Esophagus muscularis mucosa (tissue), 4 donors: ENCODE data around the gene PRCP. TPM values are rescaled to one million over a fixed set of nuclear protein-coding genes. Genes with fewer than 3 reads are reported as not detected.
"Not testable (repeated sequence)": the region's sequence is repeated elsewhere in the genome, so short reads cannot be mapped to it uniquely, and the experiment has no call there.

Source experiments
- DNase-seq: peaks from one replicate; pipeline ENCODE4 v3.0.0-alpha.2; 2017; ENCODE audit errors: extremely low spot score
- H3K27ac ChIP-seq, 4 donors: fragments of 200-600 bp; sonication (generic); replicated peaks in 1 of 4; 1 replicate in 3 of 4; 2 replicates in 1 of 4; pipeline ENCODE4 v1.5.1; 2016 to 2019; ENCODE audit warnings: mild to moderate bottlenecking in 1 of 4
- H3K27me3 ChIP-seq, 4 donors: fragments of 200-600 bp; sonication (generic); one replicate each; pipeline versions ENCODE4 v1.5.1 to v1.6.0; 2016 to 2019
- H3K36me3 ChIP-seq, 4 donors: fragments of 200-600 bp; sonication (generic); one replicate each; pipeline ENCODE4 v1.5.1; 2016 to 2019
- H3K4me1 ChIP-seq, 4 donors: fragments of 200-600 bp; sonication (generic); one replicate each; pipeline ENCODE4 v1.5.1; 2016 to 2019
- H3K4me3 ChIP-seq, 4 donors: fragments of 200-600 bp; sonication (generic); 1 replicate in 2 of 4; 2 replicates in 2 of 4; pipeline ENCODE4 v1.5.1; 2016 to 2019; ENCODE audit warnings: mild to moderate bottlenecking in 4 of 4, moderate library complexity in 1 of 4
- H3K9me3 ChIP-seq, 4 donors: fragments of 200-600 bp; sonication (generic); 1 replicate in 3 of 4; 2 replicates in 1 of 4; pipeline ENCODE4 v1.5.1; 2016 to 2019
- CTCF ChIP-seq, 3 experiments: fragments of 200-600 bp in 2 of 3; fragments of 450-650 bp in 1 of 3; sonication (generic) in 2 of 3; IDR thresholded peaks; one replicate each; pipeline ENCODE4 v1.5.1; 2017 to 2019; ENCODE audit warnings: antibody characterized with exemption in 3 of 3, mild to moderate bottlenecking in 2 of 3, moderate library complexity in 1 of 3
- EP300 ChIP-seq: sonication (generic); formaldehyde crosslinking; IDR thresholded peaks from one replicate; pipeline ENCODE4 v1.6.1; 2017; ENCODE audit warnings: antibody characterized with exemption
- POLR2A ChIP-seq: fragments of 450-650 bp; IDR thresholded peaks from one replicate; pipeline ENCODE4 v1.6.1; 2017; ENCODE audit warnings: antibody characterized with exemption, moderate library complexity, mild to moderate bottlenecking, low read depth
- POLR2AphosphoS5 ChIP-seq, 2 donors: sonication (generic); formaldehyde crosslinking; IDR thresholded peaks; one replicate each; pipeline ENCODE4 v1.6.1; 2017; ENCODE audit warnings: antibody characterized with exemption in 2 of 2
- WGBS: methylation state at CpG from one replicate; pipeline ENCODE4 v1.1.5; 2018; 5-methylcytosine and 5-hydroxymethylcytosine counted together
- intact Hi-C: fragments of 100-400 bp; cut with DNase I; formaldehyde crosslinking; loops from one replicate; pipeline ENCODE4 v1.15.1; 2023
- total RNA-seq, 4 donors: library from RNA; depleted of rRNA; stranded (reverse); fragments of >200 nt; gene quantifications; one replicate each; pipeline versions ENCODE4 v1.1.0 to v1.2.1, GENCODE V29; 2016

The PRCP gene
- total RNA-seq, 4 donors from 2014 or later: 29.1 to 46.2 (median 35.0) TPM

- Histone ChIP-seq H3K4me1 (peaks cover 10 to 14% (median 12%) of the 10 kb centered on the region in 4 donors), H3K9me3 (no peaks in the 10 kb centered on the region), H3K27ac (no peak overlapping the region), H3K4me3 (no peak overlapping the region), H3K27me3 (no peaks in the 10 kb centered on the region), H3K36me3 (peaks cover 0 to 4% (median 0%) of the 10 kb centered on the region in 4 donors)
- no peak for DNase-seq
- intact Hi-C loops: no loop called here
- no peak for TF ChIP-seq CTCF (IDR thresholded peaks at IDR 0.05)
- no peak for TF ChIP-seq POLR2AphosphoS5 (IDR thresholded peaks at IDR 0.05)
- TF ChIP-seq EP300: no peak
- TF ChIP-seq POLR2A: no peak
- WGBS: 96% methylated on average over 2 of the region's 2 CpGs
These were observed 44.6 kb downstream of the PRCP start for GRCh38 chr11:82855616-82856015.

GRCh38 chr11:82854916-82855315 is 45.3 kb downstream of the PRCP start:
- peaks cover 10 to 14% (median 12%) of the 10 kb centered on the region in 4 donors for H3K4me1 ChIP-seq
- H3K4me3 ChIP-seq, H3K27ac ChIP-seq, intact Hi-C loops, H3K9me3 ChIP-seq, DNase-seq, H3K27me3 ChIP-seq: not testable (repeated sequence)
- WGBS: 100% methylated on average over 1 of the region's 1 CpG
- peaks cover 0 to 10% (median 2%) of the 10 kb centered on the region in 4 donors for H3K36me3 ChIP-seq

DNA sequence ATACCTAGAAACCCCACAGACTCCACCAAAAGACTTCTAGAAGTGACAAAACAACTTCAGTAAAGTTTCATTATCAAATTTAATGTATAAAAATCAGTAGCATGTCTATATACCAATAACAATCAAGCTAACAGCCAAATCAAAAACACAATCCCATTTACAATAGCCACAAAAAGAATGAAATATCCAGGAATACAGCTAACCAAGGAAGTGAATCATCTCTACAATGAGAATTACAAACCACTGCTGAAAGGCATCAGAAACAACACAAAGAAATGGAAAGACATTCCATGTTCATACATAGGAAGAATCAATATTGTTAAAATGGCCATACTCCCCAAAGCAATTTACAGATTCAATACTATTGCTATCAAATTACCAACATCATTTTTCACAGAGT is 46.0 kb downstream of the PRCP start:
- Histone ChIP-seq H3K4me3 (no peak overlapping the region), H3K36me3 (peaks cover 0 to 17% (median 5%) of the 10 kb centered on the region in 4 donors), H3K27ac (no peak overlapping the region), H3K4me1 (peaks cover 10 to 14% (median 12%) of the 10 kb centered on the region in 4 donors), H3K27me3 (no peaks in the 10 kb centered on the region), H3K9me3 (no peaks in the 10 kb centered on the region)
- DNase-seq: no peak
- intact Hi-C loops: no loop called here
- TF ChIP-seq EP300 (no peak), CTCF (IDR thresholded peaks at IDR 0.05) (no peak), POLR2A (no peak), POLR2AphosphoS5 (IDR thresholded peaks at IDR 0.05) (no peak)

DNA sequence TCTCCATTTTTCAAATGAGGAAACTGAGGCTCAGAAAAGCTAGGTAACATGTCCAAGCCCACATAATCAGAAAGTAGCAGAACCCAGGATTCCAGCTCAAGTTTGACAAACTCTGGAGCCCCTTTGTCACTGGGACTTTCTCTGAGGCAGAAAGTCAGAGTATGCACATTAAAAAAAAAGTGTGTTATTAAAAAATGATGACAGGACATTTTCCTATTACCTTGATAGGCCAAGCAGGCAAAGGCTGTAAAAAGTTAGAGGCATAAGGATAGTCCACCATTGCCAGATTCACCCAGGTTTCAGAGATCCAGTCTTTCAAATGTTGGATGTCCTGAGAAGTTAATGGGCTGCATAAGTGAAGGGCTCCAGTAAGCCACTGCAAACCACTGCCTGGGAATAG is 51.4 kb downstream of the PRCP start:
- Histone ChIP-seq H3K4me1 (peaks cover 0 to 3% (median 0%) of the 10 kb centered on the region in 4 donors), H3K9me3 (no peaks in the 10 kb centered on the region), H3K27me3 (no peaks in the 10 kb centered on the region), H3K4me3 (no peak overlapping the region), H3K27ac (no peak overlapping the region), H3K36me3 (peaks cover 0 to 32% (median 12%) of the 10 kb centered on the region in 4 donors)
- intact Hi-C loops: no loop called here
- no peak for TF ChIP-seq POLR2A
- TF ChIP-seq CTCF (IDR thresholded peaks at IDR 0.05): no peak
- TF ChIP-seq POLR2AphosphoS5 (IDR thresholded peaks at IDR 0.05): no peak
- TF ChIP-seq EP300: no peak
- DNase-seq: no peak

DNA sequence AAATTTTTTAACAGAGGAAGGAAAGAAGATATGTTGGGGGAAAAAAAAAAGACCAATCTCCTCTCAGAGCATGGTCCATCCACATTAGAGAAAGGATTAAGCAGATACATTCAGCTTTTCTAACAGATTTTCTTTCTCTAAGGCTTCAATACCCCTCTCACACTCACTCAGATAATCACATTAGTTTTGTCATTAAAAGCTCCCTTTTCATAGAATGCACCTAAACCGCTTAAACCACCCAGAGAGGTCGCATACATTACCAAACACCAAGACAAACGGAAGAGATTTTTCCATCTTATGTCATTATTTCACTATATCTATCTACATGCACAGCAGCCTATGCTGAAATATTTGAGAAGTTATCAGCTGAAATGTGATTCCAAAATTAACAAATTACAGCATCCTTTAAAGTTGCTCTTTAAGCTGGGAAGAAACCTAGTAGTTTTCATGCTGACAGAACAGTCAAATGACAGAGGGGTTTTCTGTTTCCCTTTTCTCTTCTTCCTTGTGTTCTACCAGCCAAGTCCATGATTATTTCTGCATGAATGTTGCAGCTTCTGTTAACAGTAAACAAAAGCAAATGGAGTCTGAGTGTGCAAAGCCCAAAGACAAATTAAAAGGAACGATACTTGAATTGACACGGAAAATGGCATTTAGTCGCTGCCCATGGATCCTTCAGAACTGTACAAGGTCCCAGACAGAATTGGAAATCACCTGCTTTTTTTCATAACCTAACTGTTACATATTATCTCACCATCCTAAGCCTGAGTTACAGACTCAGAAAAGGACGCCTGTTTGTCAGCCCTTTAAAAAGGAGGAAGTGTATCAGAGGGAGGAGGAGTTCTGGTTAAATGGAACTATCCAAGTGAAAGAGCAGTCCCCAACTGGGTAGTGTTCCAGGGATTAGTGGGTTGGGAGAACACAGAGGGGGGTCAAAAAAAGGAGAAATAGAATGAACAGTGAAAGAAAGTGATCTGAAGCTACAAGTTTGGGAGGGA is 54.6 kb downstream of the PRCP start:
- H3K36me3 ChIP-seq: peaks cover 0 to 42% (median 14%) of the 10 kb centered on the region in 4 donors
- no peaks in the 10 kb centered on the region for H3K9me3 ChIP-seq
- no peak overlapping the region for H3K27ac ChIP-seq
- no peak for DNase-seq
- no peaks in the 10 kb centered on the region for H3K4me1 ChIP-seq
- 80% methylated on average over 7 of the region's 7 CpGs for WGBS
- intact Hi-C loops: no loop called here
- TF ChIP-seq EP300 (no peak), POLR2A (no peak), POLR2AphosphoS5 (IDR thresholded peaks at IDR 0.05) (no peak), CTCF (IDR thresholded peaks at IDR 0.05) (no peak)
- no peak overlapping the region for H3K4me3 ChIP-seq
- H3K27me3 ChIP-seq: no peaks in the 10 kb centered on the region
